ENCODE results near the gene TM6SF1. TPM values are rescaled to one million over a fixed set of nuclear protein-coding genes. Genes with fewer than 3 reads are reported as not detected.

The TM6SF1 gene
- total RNA-seq, 2 donors from 2014 or later: 1.2 to 1.9 TPM

DNA sequence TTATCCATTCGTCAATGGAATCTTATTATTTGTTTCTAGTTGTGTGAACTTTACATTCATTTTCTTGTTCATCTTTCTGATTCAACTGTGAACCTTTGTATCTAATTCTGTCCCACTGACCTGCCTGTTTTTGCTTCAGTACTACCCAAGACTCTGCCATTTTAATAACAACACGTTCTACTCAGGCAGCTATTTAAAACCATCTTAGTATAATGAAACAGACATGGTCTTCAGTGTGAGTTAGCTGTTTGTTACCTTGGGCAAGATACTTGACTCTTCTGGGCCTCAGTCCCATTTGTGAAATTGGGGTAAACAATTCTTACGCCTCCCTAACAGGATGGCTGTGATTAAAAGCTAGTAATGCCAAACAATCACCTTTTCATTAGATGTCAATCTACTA is 42.0 kb upstream of the TM6SF1 start:
- TF ChIP-seq, protein P1, sequence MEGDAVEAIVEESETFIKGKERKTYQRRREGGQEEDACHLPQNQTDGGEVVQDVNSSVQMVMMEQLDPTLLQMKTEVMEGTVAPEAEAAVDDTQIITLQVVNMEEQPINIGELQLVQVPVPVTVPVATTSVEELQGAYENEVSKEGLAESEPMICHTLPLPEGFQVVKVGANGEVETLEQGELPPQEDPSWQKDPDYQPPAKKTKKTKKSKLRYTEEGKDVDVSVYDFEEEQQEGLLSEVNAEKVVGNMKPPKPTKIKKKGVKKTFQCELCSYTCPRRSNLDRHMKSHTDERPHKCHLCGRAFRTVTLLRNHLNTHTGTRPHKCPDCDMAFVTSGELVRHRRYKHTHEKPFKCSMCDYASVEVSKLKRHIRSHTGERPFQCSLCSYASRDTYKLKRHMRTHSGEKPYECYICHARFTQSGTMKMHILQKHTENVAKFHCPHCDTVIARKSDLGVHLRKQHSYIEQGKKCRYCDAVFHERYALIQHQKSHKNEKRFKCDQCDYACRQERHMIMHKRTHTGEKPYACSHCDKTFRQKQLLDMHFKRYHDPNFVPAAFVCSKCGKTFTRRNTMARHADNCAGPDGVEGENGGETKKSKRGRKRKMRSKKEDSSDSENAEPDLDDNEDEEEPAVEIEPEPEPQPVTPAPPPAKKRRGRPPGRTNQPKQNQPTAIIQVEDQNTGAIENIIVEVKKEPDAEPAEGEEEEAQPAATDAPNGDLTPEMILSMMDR (conservative IDR thresholded peaks at IDR 0.05): no peak
- Histone ChIP-seq H3K9me3 (ENCODE audit: control insufficient read depth, low read length) (peaks cover 4% of the 10 kb centered on the region), H3K36me3 (ENCODE audit: control insufficient read depth, insufficient read depth, low read length) (peaks cover 15% of the 10 kb centered on the region), H3K4me3 (ENCODE audit: low read length) (peak overlapping the region; percentile 95), H3K9ac (ENCODE audit: extremely low read depth, low read length, poor library complexity, severe bottlenecking) (peak overlapping the region; percentile 79), H3K27ac (ENCODE audit: low read depth, low read length) (no peak overlapping the region), H3K27me3 (ENCODE audit: control insufficient read depth, insufficient read depth, low read length, poor library complexity, severe bottlenecking) (no peaks in the 10 kb centered on the region), H3K4me1 (ENCODE audit: control insufficient read depth, insufficient read depth, low read length) (no peaks in the 10 kb centered on the region)
- 36% methylated on average over 2 of the region's 3 CpGs; no CpG with 5 or more reads in 1 of the 2 experiments for WGBS, 2 experiments (ENCODE audit: insufficient coverage in 1 of 2, insufficient read length in 1 of 2)
- H3K36me3 Mint-ChIP-seq (ENCODE audit: low read depth): no peaks in the 10 kb centered on the region
- H3K4me3 Mint-ChIP-seq: peak overlapping the region; percentile 80
- H3K4me1 Mint-ChIP-seq: peaks cover 21% of the 10 kb centered on the region
- peaks cover 8% of the 10 kb centered on the region for H3K9me3 Mint-ChIP-seq
- no peaks in the 10 kb centered on the region for H3K27me3 Mint-ChIP-seq (ENCODE audit: insufficient read depth)
- DNase-seq: no peak
- H3K27ac Mint-ChIP-seq: peak overlapping the region; percentile 4

DNA sequence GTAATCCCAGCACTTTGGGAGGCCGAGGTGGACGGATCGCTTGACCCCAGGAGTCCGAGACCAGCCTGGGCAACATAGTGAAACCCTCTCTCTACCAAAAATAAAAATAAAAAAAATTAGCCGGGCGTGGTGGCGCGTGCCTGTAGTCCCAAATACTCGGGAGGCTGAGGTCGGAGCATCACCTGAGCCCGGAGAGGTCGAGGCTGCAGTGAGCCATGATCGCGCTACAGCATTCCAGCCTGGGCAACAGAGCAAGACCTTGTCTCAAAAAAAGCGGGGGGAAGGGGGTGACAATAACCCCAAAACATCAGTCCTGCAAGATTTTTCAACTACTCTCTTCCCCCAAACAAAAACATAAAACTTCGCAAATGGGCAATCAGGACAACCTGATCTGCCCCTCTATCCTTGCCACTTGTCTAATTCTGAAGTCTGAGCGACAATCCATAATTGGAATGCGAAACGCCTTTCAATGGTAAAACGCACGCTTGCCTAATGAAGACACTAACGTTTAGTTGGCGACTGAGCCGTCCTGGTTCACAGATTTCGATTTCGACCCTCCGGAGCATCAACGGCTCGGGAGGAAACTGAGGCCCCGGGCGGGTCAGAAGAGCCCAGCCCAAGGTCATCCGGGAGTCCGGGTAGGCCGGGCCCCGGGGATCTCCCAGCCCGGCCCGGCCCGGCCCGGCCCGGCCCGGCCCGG is 41.3 kb upstream of the TM6SF1 start:
- peaks cover 10% of the 10 kb centered on the region for H3K36me3 ChIP-seq (ENCODE audit: control insufficient read depth, insufficient read depth, low read length)
- H3K27me3 Mint-ChIP-seq (ENCODE audit: insufficient read depth): no peaks in the 10 kb centered on the region
- DNase-seq: peak; percentile 56
- peaks cover 8% of the 10 kb centered on the region for H3K9me3 Mint-ChIP-seq
- peak overlapping the region; percentile 80 for H3K4me3 Mint-ChIP-seq
- H3K4me1 Mint-ChIP-seq: peaks cover 21% of the 10 kb centered on the region
- H3K9me3 ChIP-seq (ENCODE audit: control insufficient read depth, low read length): peaks cover 4% of the 10 kb centered on the region
- H3K27ac Mint-ChIP-seq: peak overlapping the region; percentile 81
- H3K4me3 ChIP-seq (ENCODE audit: low read length): peak overlapping the region; percentile 95
- no peaks in the 10 kb centered on the region for H3K4me1 ChIP-seq (ENCODE audit: control insufficient read depth, insufficient read depth, low read length)
- no peaks in the 10 kb centered on the region for H3K27me3 ChIP-seq (ENCODE audit: control insufficient read depth, insufficient read depth, low read length, poor library complexity, severe bottlenecking)
- H3K36me3 Mint-ChIP-seq (ENCODE audit: low read depth): no peaks in the 10 kb centered on the region
- peak overlapping the region; percentile 79 for H3K9ac ChIP-seq (ENCODE audit: extremely low read depth, low read length, poor library complexity, severe bottlenecking)
- 4 to 6% methylated on average over 23 to 42 of the region's 42 CpGs for WGBS, 2 experiments (ENCODE audit: insufficient coverage in 1 of 2, insufficient read length in 1 of 2)
- TF ChIP-seq, protein P1 (conservative IDR thresholded peaks at IDR 0.05): no peak
- H3K27ac ChIP-seq (ENCODE audit: low read depth, low read length): peak overlapping the region; percentile 78

DNA sequence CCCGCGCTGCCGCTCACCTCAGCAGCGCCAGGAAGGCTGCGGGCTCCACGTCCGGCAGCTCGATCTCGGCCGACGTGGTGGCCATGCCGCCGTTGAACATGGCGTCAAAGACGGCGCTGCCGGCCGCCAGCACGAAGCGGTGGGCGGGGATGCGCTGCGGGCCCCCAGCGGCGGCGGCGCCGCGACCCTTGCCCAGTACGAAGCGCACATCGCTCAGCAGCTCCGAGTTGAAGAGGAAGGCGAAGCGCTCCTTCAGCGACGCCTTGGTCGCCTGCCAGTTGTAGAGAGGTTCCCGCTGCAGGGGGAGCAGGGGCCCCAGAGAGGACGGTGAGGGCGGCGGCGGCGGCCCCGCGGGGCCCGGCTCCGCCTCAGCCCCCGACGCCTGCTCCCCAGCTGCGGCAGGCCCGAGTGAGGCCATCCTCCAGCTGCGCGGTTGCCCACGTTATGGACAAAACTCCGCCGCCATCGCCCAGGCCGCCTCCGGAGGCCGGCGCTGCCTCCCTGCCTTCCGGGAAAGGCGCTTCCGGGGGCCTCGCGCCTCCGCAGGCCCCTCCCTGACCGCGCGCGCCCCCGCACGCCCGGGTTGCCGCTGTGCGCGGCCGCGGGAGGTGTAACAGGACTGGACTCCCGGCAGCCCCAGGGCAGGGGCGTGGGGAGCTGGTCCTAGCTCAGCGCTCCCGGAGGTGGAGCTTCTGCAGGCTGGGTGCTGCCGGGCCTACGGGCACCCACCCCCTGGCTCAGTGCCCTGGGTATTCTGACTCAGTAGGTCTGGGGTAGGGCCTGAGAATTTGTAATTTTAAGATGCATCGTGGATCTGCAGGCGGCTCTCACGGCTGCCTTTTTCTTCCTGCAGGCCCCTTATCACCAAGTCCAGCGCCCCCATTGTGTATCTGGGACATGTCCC is 40.5 kb upstream of the TM6SF1 start, which contains the start of gene BTBD1:
TSS of gene BTBD1 (minus strand) at position 519 of the 904 bp plus-strand sequence. CDS start at position 418, 101 bp downstream.
- Mint-ChIP-seq H3K27me3 (ENCODE audit: insufficient read depth) (no peaks in the 10 kb centered on the region), H3K4me1 (peaks cover 21% of the 10 kb centered on the region), H3K9me3 (peaks cover 10% of the 10 kb centered on the region), H3K4me3 (peak within 1 kb of the TSS; percentile 80), H3K36me3 (ENCODE audit: low read depth) (no peaks in the 10 kb centered on the region), H3K27ac (peak within 1 kb of the TSS; percentile 83)
- Histone ChIP-seq H3K9ac (ENCODE audit: extremely low read depth, low read length, poor library complexity, severe bottlenecking) (peak within 1 kb of the TSS; percentile 79), H3K4me1 (ENCODE audit: control insufficient read depth, insufficient read depth, low read length) (no peaks in the 10 kb centered on the region), H3K9me3 (ENCODE audit: control insufficient read depth, low read length) (peaks cover 5% of the 10 kb centered on the region), H3K4me3 (ENCODE audit: low read length) (peak within 1 kb of the TSS; percentile 95), H3K36me3 (ENCODE audit: control insufficient read depth, insufficient read depth, low read length) (peaks cover 7% of the 10 kb centered on the region), H3K27ac (ENCODE audit: low read depth, low read length) (peak within 1 kb of the TSS; percentile 78), H3K27me3 (ENCODE audit: control insufficient read depth, insufficient read depth, low read length, poor library complexity, severe bottlenecking) (no peaks in the 10 kb centered on the region)
- DNase-seq: peak; percentile 93
- TF ChIP-seq, protein P1 (conservative IDR thresholded peaks at IDR 0.05): peak; percentile 33
- WGBS, 2 experiments (ENCODE audit: insufficient coverage in 1 of 2, insufficient read length in 1 of 2): 1% methylated on average over 28 to 90 of the region's 90 CpGs
